Small intestine (tissue), 7 donors: ENCODE results near the gene SGMS1. TPM values are rescaled to one million over a fixed set of nuclear protein-coding genes. Genes with fewer than 3 reads are reported as not detected.
A peak's percentile ranks its signal among the peaks of the same experiment; 100 is the strongest.
"Not testable (repeated sequence)": the region's sequence is repeated elsewhere in the genome, so short reads cannot be mapped to it uniquely, and the experiment has no call there.

Experiments used
- DNase-seq, 2 donors: peaks; one replicate each; pipeline versions ENCODE4 v3.0.0 to v3.0.0-alpha.2; 2013
- FAIRE-seq: peaks from 2 replicates; lab custom pipeline; 2012; peaks lifted over from hg19 to GRCh38; lab: Jason Lieb, UNC
- H3K27ac ChIP-seq, 3 donors: one replicate each; pipeline ENCODE4 v1.5.1; 2013; ENCODE audit warnings: low read length in 2 of 3, mild to moderate bottlenecking in 2 of 3, control low read depth in 1 of 3, inconsistent platforms in 1 of 3, low read depth in 1 of 3, moderate library complexity in 1 of 3
- H3K27me3 ChIP-seq, 3 donors: one replicate each; pipeline ENCODE4 v1.6.1; 2013; ENCODE audit warnings: low read length in 3 of 3, inconsistent platforms in 1 of 3; ENCODE audit not compliant: control insufficient read depth in 3 of 3, insufficient read depth in 3 of 3
- H3K36me3 ChIP-seq, 3 donors: one replicate each; pipeline ENCODE4 v1.6.1; 2013; ENCODE audit warnings: low read length in 3 of 3, inconsistent platforms in 1 of 3, low read depth in 1 of 3, mild to moderate bottlenecking in 1 of 3, moderate library complexity in 1 of 3; ENCODE audit not compliant: control insufficient read depth in 3 of 3, insufficient read depth in 2 of 3
- H3K4me1 ChIP-seq, 3 donors: one replicate each; pipeline ENCODE4 v1.6.1; 2013; ENCODE audit warnings: low read length in 2 of 3, inconsistent platforms in 1 of 3, low read depth in 1 of 3, mild to moderate bottlenecking in 1 of 3, moderate library complexity in 1 of 3; ENCODE audit not compliant: control insufficient read depth in 3 of 3, insufficient read depth in 2 of 3
- H3K4me3 ChIP-seq, 3 donors: one replicate each; pipeline ENCODE4 v1.5.1; 2013; ENCODE audit warnings: low read length in 3 of 3, control low read depth in 1 of 3, inconsistent platforms in 1 of 3, low read depth in 1 of 3, mild to moderate bottlenecking in 1 of 3, moderate library complexity in 1 of 3
- H3K9me3 ChIP-seq, 2 donors: one replicate each; pipeline ENCODE4 v1.6.1; 2013; ENCODE audit warnings: low read depth in 1 of 2, low read length in 1 of 2; ENCODE audit not compliant: control insufficient read depth in 2 of 2, insufficient read depth in 1 of 2
- WGBS, 3 donors: extraction: QIAGEN DNeasy Blood & Tissue Kit; methylation state at CpG; one replicate each; pipeline ENCODE4 v1.1.7; 2013; 5-methylcytosine and 5-hydroxymethylcytosine counted together
- polyA plus RNA-seq, 4 donors: library from polyadenylated mRNA; stranded (reverse) in 3 of 4; unstranded in 1 of 4; fragments of 200-250 nt in 3 of 4; fragments of 120-200 nt in 1 of 4; gene quantifications; one replicate each; pipeline versions ENCODE4 v1.2.1 to v1.2.3, GENCODE V29; 2013
- donor health status: healthy with polysubstance abuse.
- donor health status: control.
- donor health status: control.
- donor health status: Bipolar disorder and iron deficiency.
- donor health status: healthy.

SGMS1 gene
- polyA plus RNA-seq, 4 donors, result 7.6 to 28.2 (median 11.4) TPM

DNA sequence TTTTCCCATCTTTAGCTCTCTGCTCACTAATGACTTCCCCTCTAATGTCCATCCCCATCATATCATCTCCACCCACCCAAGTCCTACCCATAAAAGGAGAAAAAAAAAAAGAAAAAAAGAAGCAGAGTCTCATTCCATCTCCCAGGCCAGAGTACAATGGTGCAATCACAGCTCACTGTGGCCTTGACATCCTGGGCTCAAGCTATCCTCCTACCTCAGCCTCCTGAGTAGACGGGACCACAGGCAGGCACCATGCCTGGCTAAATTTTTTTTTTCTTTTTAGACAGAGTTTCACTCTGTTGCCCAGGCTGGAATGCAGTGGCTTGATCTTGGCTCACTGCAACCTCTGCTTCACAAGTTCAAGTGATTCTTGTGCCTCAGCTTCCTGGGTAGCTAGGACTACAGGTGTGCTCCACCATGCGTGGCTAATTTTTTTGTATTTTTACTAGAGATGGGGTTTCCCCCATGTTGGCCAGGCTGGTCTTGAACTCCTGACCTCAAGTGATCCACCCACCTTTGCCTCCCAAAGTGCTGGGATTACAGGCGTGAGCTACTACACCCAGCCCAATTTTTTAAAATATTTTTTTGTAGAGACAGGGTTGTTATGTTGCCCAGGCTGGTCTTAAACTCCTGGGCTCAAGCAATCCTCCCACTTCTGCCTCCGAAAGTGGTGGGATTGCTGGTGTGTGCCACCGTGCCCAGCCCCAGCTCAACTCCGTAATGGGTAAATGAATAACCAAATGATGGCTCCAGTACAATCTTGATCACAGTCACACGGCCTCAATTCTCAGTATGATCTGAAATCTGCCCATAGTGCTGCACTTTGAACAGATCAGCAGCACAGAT, 24.6 kb upstream of the SGMS1 start:
- WGBS, 3 donors, result 34 to 70% (median 41%) methylated on average over 7 of the region's 7 CpGs
- Histone ChIP-seq H3K4me3 (no peak overlapping the region), H3K27ac (no peak overlapping the region), H3K4me1 (peaks cover 0 to 4% (median 0%) of the 10 kb centered on the region in 3 donors), H3K27me3 (no peaks in the 10 kb centered on the region), H3K36me3 (no peaks in the 10 kb centered on the region), H3K9me3 (no peaks in the 10 kb centered on the region)
- FAIRE-seq (no peak), DNase-seq (peak; percentile 39 to 41)

DNA sequence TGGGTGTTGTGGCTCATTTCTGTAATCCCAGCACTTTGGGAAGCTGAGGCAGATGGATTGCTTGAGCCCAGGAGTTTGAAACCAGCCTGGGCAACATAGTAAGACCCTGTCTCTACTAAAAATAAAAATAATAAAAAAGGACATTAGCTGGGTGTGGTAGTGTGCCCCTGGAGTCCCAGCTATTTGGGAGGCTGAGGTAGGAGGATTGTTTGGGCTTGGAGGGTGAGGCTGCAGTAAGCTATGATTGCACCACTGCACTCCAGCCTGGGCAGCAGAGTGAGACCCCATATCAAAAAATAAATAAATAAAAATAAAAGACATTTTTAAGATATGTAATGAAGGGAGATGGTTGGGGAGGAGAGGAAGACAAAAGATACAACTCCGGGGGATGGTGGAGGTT, 23.6 kb upstream of the SGMS1 start:
- H3K4me3 ChIP-seq, H3K9me3 ChIP-seq, DNase-seq, H3K27me3 ChIP-seq, H3K36me3 ChIP-seq, H3K27ac ChIP-seq, H3K4me1 ChIP-seq, FAIRE-seq: not testable (repeated sequence)
- 94 to 100% (median 100%) methylated on average over 1 of the region's 1 CpG for WGBS, 3 donors

- Histone ChIP-seq H3K27ac (no peak overlapping the region), H3K9me3 (no peaks in the 10 kb centered on the region), H3K36me3 (no peaks in the 10 kb centered on the region), H3K4me3 (no peak overlapping the region), H3K4me1 (peaks cover 0 to 4% (median 0%) of the 10 kb centered on the region in 3 donors), H3K27me3 (no peaks in the 10 kb centered on the region)
- DNase-seq, result no peak
- FAIRE-seq, result no peak
These were observed 21.5 kb upstream of the SGMS1 start for GRCh38 chr10:50645236-50645635.

- no peaks in the 10 kb centered on the region for H3K9me3 ChIP-seq
- H3K4me3 ChIP-seq, result no peak overlapping the region
- WGBS, 3 donors, result 42 to 88% (median 58%) methylated on average over 2 of the region's 2 CpGs
- no peak overlapping the region for H3K27ac ChIP-seq
- no peak for DNase-seq
- no peaks in the 10 kb centered on the region for H3K36me3 ChIP-seq
- H3K4me1 ChIP-seq, result no peaks in the 10 kb centered on the region
- H3K27me3 ChIP-seq, result no peaks in the 10 kb centered on the region
- no peak for FAIRE-seq
These were observed 17.9 kb upstream of the SGMS1 start for GRCh38 chr10:50641626-50642025.

GRCh38 chr10:50640238-50640637, 16.5 kb upstream of the SGMS1 start:
- FAIRE-seq (no peak), DNase-seq (no peak)
- Histone ChIP-seq H3K27ac (no peak overlapping the region), H3K36me3 (no peaks in the 10 kb centered on the region), H3K27me3 (no peaks in the 10 kb centered on the region), H3K4me1 (no peaks in the 10 kb centered on the region), H3K4me3 (no peak overlapping the region), H3K9me3 (no peaks in the 10 kb centered on the region)
- WGBS, 3 donors, result 88 to 96% (median 90%) methylated on average over 1 of the region's 1 CpG

DNA sequence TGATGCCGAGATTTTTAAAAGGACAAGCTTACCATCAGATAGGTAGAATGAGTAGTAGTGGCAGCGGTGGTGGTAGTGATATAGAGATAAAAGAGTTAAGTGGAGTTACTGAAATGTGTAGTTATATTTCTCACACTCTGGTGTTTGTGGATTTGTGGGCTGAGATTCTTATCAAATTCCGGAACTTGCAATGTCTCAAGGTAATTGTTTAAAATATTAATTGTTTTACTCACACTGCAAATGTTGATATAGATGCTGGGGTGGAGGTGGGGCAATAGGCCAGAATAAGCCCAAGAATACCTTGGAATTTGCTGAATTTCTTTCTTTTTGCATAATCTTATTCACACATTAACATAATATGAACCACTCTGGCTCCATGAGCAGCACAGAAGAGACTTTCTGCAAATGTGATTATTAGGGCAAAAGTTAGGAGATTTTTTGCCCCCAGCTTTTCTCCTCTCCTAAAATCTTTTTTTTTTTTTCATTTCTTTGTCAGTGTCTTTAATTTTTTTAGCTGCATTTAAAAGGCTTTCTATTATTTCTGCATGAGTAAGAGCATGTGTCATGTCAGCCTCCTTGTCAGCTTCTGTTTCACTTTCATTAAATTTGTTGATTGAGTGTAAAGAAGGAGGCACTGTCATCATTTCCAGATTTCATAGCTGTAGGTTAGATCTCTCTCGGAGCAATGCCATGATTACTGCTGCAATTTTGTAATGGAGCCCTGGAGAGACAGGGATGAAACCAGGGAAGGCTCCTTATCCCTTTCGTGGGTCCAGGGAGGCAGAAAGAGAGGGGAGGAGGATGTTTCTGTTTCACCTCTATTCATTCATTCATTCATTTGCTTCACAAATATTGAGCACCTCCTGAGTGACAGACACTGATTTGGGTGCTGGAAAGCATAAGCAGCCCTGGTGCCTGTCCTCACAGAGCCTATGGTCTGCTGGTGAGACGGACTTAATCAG, 13.1 kb upstream of the SGMS1 start:
- H3K36me3 ChIP-seq, result no peaks in the 10 kb centered on the region
- no peaks in the 10 kb centered on the region for H3K4me1 ChIP-seq
- FAIRE-seq (no peak), DNase-seq (peak in 1 of 2 donors; percentile 27)
- H3K9me3 ChIP-seq, result no peaks in the 10 kb centered on the region
- 50 to 58% (median 55%) methylated on average over 6 of the region's 6 CpGs for WGBS, 3 donors
- no peak overlapping the region for H3K27ac ChIP-seq
- no peak overlapping the region for H3K4me3 ChIP-seq
- no peaks in the 10 kb centered on the region for H3K27me3 ChIP-seq

DNA sequence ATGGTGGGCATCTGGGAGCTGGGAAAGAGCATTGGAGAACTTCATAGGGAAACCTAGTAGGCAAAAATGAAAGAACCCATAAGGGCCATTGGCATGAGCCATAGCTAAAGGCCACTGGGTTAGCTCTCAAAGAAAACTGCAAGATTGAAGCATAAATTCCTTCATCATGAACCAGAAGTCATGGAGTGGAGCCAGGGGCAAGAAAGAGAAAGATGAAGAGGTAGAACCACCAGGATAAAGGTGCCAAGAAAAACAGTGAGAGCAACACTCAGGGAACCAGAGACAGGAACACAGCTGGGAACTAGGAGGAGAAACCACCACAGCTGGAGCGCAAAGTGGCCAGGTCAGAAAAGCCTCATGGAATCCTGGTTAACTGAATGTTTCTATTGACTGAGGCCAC, 11.5 kb upstream of the SGMS1 start:
- WGBS, 3 donors, result 94 to 100% (median 100%) methylated on average over 1 of the region's 1 CpG
- no peak for FAIRE-seq
- Histone ChIP-seq H3K9me3 (no peaks in the 10 kb centered on the region), H3K27ac (no peak overlapping the region), H3K4me3 (no peak overlapping the region), H3K36me3 (no peaks in the 10 kb centered on the region), H3K27me3 (no peaks in the 10 kb centered on the region), H3K4me1 (no peaks in the 10 kb centered on the region)
- DNase-seq, result no peak

GRCh38 chr10:50634479-50634878, 10.7 kb upstream of the SGMS1 start:
- no peak overlapping the region for H3K4me3 ChIP-seq
- peaks cover 0 to 4% (median under 1%) of the 10 kb centered on the region in 3 donors for H3K36me3 ChIP-seq
- DNase-seq (no peak), FAIRE-seq (no peak)
- no peak overlapping the region for H3K27ac ChIP-seq
- no peaks in the 10 kb centered on the region for H3K4me1 ChIP-seq
- WGBS, 3 donors, result 93 to 100% (median 94%) methylated on average over 1 of the region's 1 CpG
- no peaks in the 10 kb centered on the region for H3K27me3 ChIP-seq
- H3K9me3 ChIP-seq, result no peaks in the 10 kb centered on the region
